ENCODE results near the gene PTH2.

The PTH2 gene

GRCh38 chr19:49434907-49435583 lies 11.8 kb upstream of the PTH2 start:
- no peak for DNase-seq (ENCODE audit: low read depth, low spot score)

GRCh38 chr19:49433240-49433901 lies 10.1 kb upstream of the PTH2 start:
- H3K4me3 ChIP-seq (ENCODE audit: low read length) = no peak overlapping the region

More at GRCh38 chr19:49434907-49435583, 11.8 kb upstream of the PTH2 start:
- H3K4me3 ChIP-seq (ENCODE audit: low read length) = no peak overlapping the region

GRCh38 chr19:49432141-49433073 lies 9.2 kb upstream of the PTH2 start:
- DNase-seq (ENCODE audit: low read depth, low spot score) = no peak
- H3K4me3 ChIP-seq (ENCODE audit: low read length) = no peak overlapping the region

More at GRCh38 chr19:49433240-49433901, 10.1 kb upstream of the PTH2 start:
- DNase-seq (ENCODE audit: low read depth, low spot score) = no peak

GRCh38 chr19:49431330-49431749 lies 8.1 kb upstream of the PTH2 start:
- H3K4me3 ChIP-seq (ENCODE audit: low read length) = no peak overlapping the region
- no peak for DNase-seq (ENCODE audit: low read depth, low spot score)

- H3K4me3 ChIP-seq (ENCODE audit: low read length) = no peak overlapping the region
- no peak for DNase-seq (ENCODE audit: low read depth, low spot score)
Observed at GRCh38 chr19:49430678-49431329, 7.6 kb upstream of the PTH2 start.

- no peak overlapping the region for H3K4me3 ChIP-seq (ENCODE audit: low read length)
- no peak for DNase-seq (ENCODE audit: low read depth, low spot score)
Observed at GRCh38 chr19:49430172-49430677, 7.0 kb upstream of the PTH2 start.

GRCh38 chr19:49428547-49429451 lies 5.6 kb upstream of the PTH2 start:
- H3K4me3 ChIP-seq (ENCODE audit: low read length) = no peak overlapping the region
- DNase-seq (ENCODE audit: low read depth, low spot score) = no peak

GRCh38 chr19:49427855-49428546 lies 4.8 kb upstream of the PTH2 start:
- DNase-seq (ENCODE audit: low read depth, low spot score) = no peak
- H3K4me3 ChIP-seq (ENCODE audit: low read length) = no peak overlapping the region

GRCh38 chr19:49427339-49427738 lies 4.1 kb upstream of the PTH2 start:
- H3K4me3 ChIP-seq (ENCODE audit: low read length) = no peak overlapping the region
- no peak for DNase-seq (ENCODE audit: low read depth, low spot score)

- no peak for DNase-seq (ENCODE audit: low read depth, low spot score)
- no peak overlapping the region for H3K4me3 ChIP-seq (ENCODE audit: low read length)
Observed at GRCh38 chr19:49425922-49426592, 2.8 kb upstream of the PTH2 start.

GRCh38 chr19:49425178-49425577 lies 1.9 kb upstream of the PTH2 start, which contains the start of gene GFY:
Gene GFY (plus strand): TSS chr19:49425388. CDS start chr19:49426431, 1,043 bp downstream.
- H3K4me3 ChIP-seq (ENCODE audit: low read length) = no peak within 1 kb of the TSS

GRCh38 chr19:49423985-49424303 lies 703 bp upstream of the PTH2 start:
- peak; percentile 48 for DNase-seq (ENCODE audit: low read depth, low spot score)
- no peak overlapping the region for H3K4me3 ChIP-seq (ENCODE audit: low read length)

More at GRCh38 chr19:49425178-49425577, 1.9 kb upstream of the PTH2 start, which contains the start of gene GFY:
- DNase-seq (ENCODE audit: low read depth, low spot score) = no peak

GRCh38 chr19:49422407-49423070 lies 702 bp downstream of the PTH2 start:
- no peak overlapping the region for H3K4me3 ChIP-seq (ENCODE audit: low read length)
- no peak for DNase-seq (ENCODE audit: low read depth, low spot score)

GRCh38 chr19:49421878-49422202 lies 1.4 kb downstream of the PTH2 start:
- no peak for DNase-seq (ENCODE audit: low read depth, low spot score)
- no peak overlapping the region for H3K4me3 ChIP-seq (ENCODE audit: low read length)

GRCh38 chr19:49421039-49421877 lies 2.0 kb downstream of the PTH2 start:
- no peak for DNase-seq (ENCODE audit: low read depth, low spot score)
- no peak overlapping the region for H3K4me3 ChIP-seq (ENCODE audit: low read length)

GRCh38 chr19:49420227-49420626 lies 3.0 kb downstream of the PTH2 start:
- no peak for DNase-seq (ENCODE audit: low read depth, low spot score)
- H3K4me3 ChIP-seq (ENCODE audit: low read length) = no peak overlapping the region

All from Jurkat, Clone E6-1 (cell line).